Astrocyte of the spinal cord (primary cell): ENCODE data around the gene VWA3A.

ENCODE experiments used
- DNase-seq: peaks from one replicate; pipeline ENCODE4 v3.0.0; 2011; ENCODE audit warnings: low read depth, low spot score
- H3K4me3 ChIP-seq: 2 replicates; pipeline ENCODE4 v1.5.1; 2011; ENCODE audit warnings: low read depth, mild to moderate bottlenecking, low read length, moderate library complexity
- in situ Hi-C: cut with HindIII; loops from 2 replicates; pipeline ENCODE4 v1.10.0; 2017; ENCODE audit warnings: low sequenced_read_pairs
- TF ChIP-seq, protein P1 (sequence below): IDR thresholded peaks from 2 replicates; pipeline ENCODE4 v1.5.1; 2012; ENCODE audit warnings: low read depth, mild to moderate bottlenecking, low read length, inconsistent platforms

VWA3A gene

DNA sequence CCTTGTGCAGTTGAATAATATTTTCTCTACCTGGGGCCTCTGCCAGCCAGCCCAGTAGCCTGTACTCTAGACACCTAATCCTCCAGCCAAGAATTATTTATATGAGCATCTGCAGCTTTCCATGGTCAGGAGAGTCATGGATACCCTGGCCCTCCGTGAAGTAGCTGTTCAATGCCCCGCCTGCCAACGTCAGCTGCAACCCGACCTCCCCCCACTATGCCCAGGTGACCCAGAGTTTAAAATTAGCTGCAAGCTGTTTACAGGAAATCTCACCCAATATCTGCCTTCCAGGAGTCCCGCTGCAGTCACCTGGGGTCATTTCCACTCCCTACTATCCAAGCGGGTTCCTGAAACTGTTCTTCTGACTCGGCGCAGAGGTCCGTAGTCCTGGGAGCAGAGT, 82.3 kb downstream of the VWA3A start:
- DNase-seq, result no peak
- in situ Hi-C loops, result no loop called here
- H3K4me3 ChIP-seq, result no peak overlapping the region
- TF ChIP-seq, protein P1, sequence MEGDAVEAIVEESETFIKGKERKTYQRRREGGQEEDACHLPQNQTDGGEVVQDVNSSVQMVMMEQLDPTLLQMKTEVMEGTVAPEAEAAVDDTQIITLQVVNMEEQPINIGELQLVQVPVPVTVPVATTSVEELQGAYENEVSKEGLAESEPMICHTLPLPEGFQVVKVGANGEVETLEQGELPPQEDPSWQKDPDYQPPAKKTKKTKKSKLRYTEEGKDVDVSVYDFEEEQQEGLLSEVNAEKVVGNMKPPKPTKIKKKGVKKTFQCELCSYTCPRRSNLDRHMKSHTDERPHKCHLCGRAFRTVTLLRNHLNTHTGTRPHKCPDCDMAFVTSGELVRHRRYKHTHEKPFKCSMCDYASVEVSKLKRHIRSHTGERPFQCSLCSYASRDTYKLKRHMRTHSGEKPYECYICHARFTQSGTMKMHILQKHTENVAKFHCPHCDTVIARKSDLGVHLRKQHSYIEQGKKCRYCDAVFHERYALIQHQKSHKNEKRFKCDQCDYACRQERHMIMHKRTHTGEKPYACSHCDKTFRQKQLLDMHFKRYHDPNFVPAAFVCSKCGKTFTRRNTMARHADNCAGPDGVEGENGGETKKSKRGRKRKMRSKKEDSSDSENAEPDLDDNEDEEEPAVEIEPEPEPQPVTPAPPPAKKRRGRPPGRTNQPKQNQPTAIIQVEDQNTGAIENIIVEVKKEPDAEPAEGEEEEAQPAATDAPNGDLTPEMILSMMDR, result no peak

DNA sequence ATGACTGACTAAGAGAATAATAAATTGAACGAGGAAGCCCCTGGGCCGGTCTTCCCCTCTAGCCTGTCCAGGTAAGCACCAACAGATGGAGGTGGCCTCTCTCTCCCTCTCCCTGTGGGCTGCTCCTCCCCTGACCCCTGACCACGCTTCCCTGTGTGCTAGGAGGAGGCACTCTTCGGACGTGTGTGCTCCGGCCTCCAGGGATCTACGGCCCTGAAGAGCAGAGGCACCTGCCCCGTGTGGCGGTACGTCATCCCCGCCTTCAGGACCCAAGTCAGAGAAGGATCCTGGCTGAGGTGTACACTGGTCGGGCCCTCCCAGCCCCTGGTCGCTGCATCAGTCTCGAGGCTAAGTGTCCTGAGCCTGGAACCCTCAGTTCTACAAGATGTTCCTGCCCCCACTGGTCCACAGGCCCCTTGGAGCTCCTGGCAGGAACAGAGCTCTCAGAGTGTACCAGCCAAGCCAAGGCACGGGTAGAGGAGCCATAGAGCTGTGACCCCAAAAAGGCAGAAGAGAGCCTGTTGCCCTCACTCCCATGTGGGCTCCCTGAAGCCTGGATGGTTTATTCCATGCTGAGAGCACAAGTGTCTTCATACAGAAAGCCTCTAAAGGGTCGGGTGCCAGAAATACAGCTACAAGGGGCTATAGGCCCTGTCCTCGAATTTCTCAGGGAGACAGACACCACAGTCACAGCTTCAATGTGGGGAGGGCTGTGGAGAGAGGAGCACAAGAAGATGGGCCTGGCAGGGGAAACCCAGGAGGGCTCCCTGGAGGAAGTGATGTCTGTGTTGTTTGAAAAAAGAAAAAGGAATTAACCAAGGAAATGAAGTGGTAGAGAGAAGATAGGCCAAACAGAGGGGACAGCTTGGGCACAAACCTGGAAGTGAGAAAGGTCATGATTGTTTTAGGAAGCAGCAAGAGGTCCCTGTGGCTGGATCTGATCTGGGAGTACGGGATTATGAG, 85.9 kb downstream of the VWA3A start:
- in situ Hi-C loops, result no loop called here
- TF ChIP-seq, protein P1, result no peak
- no peak for DNase-seq

DNA sequence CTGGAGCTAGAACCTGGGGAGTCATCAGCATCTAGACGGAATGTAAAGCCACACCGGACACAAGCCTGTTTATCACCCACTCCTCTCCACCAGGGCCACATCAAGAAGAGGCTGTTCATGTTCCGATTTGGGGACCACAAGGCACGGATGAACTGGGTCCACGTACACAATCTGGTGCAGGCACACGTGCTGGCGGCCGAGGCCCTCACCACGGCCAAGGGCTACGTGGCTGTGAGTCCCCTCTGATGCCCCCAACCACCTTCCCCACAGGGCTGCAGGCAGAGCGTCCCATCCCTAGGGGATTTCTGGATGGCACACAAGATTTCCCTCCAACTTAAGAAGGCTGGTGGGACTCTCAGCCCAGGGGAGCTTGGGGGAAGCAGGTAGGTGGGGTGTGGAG, 89.1 kb downstream of the VWA3A start:
- TF ChIP-seq, protein P1, result no peak
- in situ Hi-C loops, result no loop called here
- DNase-seq, result no peak
- H3K4me3 ChIP-seq, result no peak overlapping the region

More for the DNA sequence above, 85.9 kb downstream of the VWA3A start:
- H3K4me3 ChIP-seq, result no peak overlapping the region

DNA sequence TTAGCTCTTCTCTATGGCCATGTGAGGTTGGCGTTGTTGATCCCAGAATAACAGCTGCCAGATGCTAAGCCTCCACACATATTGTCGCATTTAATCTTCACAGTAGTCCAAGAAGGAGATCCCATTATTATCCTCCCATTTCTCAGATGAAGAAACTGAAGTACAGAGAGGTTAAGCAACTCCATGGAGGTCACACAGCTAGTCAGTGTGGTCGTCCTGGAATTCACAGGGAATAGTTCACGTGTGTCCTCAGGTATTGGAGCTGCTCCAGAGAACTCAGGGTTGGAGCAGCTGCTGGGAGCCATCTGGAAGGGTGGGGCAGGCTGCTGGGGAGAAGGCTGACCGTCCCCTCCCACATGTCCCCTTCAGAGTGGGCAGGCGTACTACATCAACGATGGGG, 89.5 kb downstream of the VWA3A start:
- TF ChIP-seq, protein P1, result no peak
- no peak for DNase-seq
- no peak overlapping the region for H3K4me3 ChIP-seq
- in situ Hi-C loops, result no loop called here

DNA sequence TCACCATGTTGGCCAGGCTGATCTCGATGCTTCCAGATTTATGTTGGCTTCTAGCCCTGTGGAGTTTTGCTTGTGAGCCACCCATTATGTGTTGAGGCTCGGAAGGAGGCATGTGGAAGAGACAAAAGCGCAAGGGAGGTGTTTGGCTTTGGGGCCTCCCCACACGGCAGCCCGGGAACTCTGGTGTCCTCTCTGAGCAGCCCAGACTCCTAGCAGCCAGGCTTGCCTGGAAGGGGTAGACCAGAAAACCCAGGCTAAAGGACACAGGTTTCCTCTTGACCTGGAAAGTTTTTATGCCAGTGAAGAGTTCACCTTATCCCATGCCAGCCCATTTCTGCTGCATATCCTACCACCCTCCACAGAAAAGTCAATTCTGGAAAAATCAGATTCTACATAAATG, 91.0 kb downstream of the VWA3A start:
- in situ Hi-C loops, result no loop called here
- no peak for DNase-seq
- TF ChIP-seq, protein P1, result no peak
- no peak overlapping the region for H3K4me3 ChIP-seq

DNA sequence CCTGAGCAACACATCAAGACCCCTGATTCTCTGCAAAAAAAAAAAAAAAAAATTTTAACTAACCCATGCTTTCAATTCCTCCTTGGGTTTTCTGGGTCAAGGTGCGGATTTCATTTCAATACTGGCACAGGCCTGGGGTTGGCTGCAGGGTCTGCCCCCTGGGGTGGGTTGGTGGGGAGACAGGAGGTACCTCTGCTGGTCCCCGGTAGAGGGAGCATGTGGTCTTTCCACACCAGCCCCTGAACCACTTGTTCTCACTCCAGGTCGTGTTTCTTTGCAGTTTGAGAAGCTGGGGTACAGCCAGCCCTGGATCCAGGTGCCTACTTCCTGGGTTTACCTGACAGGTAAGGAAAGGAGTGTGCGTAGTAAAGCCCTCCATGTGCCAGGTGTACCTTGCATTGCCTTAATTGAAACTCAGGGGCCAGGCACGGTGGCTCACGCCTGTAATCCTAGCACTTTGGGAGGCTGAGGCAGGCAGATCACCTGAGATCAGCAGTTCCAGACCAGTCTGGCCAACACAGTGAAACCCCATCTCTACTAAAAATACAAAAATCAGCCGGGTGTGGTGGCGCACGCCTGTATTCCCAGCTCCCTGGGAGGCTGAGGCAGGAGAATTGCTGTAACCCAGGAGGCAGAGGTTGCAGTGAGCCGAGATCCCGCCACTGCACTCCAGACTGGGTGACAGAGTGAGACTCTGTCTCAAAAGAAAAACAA, 91.7 kb downstream of the VWA3A start:
- TF ChIP-seq, protein P1, result peak; percentile 30
- DNase-seq, result no peak
- in situ Hi-C loops, result no loop called here
- no peak overlapping the region for H3K4me3 ChIP-seq
